Activated CD8-positive, alpha-beta memory T cell treated with anti-CD3 and anti-CD28 coated beads, Interleukin-2, amount 50 U/mL, for 4 hours (primary cell): ENCODE measurements around the gene SORT1.
"Not testable (repeated sequence)": the region's sequence is repeated elsewhere in the genome, so short reads cannot be mapped to it uniquely, and the experiment has no call there.

ENCODE experiments used
- DNase-seq: peaks from one replicate; pipeline ENCODE4 v3.0.0-alpha.2; 2020

Gene SORT1

DNA sequence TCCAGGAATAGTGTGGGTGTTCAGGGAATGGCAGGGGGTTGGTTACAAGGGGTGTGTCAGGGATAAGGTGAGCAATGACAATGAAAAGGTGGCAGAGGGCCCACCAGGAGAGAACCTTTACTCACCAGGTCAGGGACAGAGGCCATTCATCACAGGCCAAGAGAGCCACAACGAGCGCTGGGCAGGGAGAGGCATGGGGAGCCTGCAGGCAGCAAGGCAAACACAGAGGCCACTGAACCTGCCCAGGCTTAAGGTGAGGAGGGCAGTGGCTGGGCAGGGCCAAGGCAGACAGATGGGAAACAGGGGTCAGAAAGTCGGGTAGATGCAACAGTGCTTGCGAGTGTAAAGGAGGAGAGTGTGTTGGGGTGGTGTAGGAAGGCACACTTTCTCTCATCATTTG lies 62.6 kb downstream of the SORT1 start:
- no peak for DNase-seq

DNA sequence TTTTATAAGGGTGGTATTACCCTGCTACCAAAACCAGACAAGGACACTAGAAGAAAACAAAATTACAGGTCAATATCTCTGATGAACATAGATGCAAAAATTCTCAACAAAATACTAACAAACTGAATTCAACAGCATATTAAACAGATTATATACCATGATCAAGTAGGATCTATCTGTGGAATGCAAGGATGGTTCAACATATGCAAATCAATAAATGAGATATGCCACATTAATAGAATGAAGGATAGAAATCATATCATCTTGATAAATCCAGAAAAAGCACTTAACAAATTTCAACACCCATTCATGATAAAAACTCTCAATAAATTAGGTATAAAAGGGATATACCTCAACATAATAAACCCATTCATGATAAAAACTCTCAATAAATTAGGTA lies 66.6 kb downstream of the SORT1 start:
- no peak for DNase-seq

DNA sequence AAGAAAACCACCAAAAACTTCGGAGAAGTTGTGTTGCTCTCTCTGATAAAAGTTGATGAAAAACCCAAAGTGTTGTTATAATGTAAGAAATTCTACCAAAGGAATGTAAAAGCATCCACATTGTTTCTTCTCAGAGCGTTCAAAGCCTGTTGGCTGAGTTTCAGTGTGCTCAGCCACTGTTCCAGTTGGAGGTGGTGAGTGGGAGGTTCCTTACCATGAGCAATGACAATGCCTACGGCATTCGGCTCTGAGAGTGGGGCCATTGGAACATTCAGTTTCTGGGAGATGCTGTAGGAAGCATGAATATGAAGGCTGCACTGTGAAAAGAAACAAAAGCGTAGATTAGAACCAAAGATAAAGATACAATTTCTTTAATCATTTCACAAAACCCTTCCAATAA lies 70.4 kb downstream of the SORT1 start:
- no peak for DNase-seq

DNA sequence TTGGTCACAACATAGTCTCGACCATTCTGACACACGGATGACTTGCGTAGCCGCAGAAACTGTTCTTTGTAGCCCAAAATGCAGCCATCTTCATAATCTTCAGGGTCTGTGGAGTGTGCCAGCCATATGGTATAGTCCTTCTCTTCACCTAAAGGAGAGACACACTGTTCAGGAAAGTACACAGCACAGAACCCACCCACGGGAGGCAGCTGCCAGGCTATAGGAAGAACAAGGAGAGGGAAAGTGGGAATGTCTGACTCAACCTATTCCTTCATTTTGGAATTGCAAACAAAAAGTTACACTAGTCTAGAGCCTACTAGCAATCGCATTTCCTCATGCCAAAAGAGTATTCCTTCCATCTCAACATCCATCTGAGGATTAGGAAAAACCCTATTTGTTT lies 74.7 kb downstream of the SORT1 start:
- no peak for DNase-seq

DNA sequence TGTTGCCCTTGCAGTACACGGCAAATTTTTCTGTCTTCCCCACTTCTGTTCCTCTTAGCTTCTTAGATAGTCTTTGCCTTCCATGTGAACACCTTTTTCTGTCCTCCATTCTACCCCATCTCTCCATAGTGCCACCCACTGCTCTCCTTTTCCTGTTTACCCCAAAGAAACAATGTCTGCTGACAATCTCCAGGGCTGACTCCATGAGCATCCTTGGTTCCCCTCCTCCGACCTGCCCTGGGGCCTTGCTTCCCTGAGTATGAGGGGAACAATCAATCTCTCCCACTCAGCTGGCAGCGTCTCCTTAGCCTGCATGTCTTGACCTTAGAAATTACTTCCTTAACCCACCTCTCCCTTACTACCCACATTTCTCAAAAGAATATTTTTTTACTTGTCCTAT lies 78.6 kb downstream of the SORT1 start:
- no peak for DNase-seq

DNA sequence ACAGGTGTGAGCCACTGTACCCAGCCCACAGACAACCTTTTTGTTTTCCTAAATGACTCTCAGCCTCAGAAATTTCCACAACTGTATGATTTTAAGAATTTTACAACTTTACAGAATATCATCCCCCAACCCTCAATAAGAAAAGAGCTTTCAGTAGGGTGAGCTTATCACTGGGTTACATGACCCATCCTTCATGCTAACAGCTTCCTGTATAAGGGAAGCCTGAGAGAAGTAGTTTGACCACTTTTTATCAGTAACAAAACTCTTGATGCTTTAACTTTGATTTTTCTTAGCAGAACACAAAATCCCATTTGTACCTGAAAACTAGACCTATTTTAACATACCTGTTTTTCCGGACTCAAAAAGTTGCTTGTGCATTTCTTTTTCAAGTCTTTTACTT lies 81.2 kb downstream of the SORT1 start:
- no peak for DNase-seq

DNA sequence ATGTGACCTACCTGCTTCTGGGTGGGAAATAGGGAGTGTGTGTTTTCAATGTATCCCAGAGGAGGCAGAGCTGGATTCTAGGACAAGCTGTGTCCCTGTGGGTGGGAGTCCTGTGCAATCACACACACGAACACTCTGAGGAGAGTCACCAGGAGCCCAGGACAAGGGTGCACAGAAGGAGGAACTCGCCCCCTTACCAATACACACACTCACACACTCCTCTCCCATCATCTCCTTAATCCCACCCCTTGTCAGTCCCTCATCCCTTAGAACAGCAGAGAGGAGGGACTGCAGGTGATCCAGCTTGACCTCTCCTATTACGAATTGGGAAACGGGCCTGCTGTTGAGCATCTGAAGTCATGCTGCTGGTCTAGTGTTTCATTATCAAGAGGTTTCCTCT lies 82.4 kb downstream of the SORT1 start:
- no peak for DNase-seq

DNA sequence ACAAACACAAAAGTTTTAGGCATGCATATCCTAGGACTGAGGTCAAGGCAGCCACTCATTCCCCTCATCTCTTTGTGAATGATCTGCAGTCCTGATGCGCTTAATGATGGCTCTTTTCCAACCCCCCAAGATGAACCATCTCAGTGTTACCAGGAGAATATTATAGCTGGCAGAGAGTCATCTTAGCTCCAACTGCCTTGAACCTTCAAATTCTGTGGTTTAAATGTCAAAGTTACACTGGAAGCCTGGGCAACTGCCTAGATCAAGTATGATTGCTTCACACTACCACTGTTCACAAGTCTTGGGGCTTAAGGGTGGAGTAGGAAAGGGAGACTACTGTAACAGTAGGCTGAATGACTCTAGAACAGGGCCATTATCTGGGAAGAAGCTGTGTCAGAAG lies 82.9 kb downstream of the SORT1 start:
- DNase-seq: no peak

DNA sequence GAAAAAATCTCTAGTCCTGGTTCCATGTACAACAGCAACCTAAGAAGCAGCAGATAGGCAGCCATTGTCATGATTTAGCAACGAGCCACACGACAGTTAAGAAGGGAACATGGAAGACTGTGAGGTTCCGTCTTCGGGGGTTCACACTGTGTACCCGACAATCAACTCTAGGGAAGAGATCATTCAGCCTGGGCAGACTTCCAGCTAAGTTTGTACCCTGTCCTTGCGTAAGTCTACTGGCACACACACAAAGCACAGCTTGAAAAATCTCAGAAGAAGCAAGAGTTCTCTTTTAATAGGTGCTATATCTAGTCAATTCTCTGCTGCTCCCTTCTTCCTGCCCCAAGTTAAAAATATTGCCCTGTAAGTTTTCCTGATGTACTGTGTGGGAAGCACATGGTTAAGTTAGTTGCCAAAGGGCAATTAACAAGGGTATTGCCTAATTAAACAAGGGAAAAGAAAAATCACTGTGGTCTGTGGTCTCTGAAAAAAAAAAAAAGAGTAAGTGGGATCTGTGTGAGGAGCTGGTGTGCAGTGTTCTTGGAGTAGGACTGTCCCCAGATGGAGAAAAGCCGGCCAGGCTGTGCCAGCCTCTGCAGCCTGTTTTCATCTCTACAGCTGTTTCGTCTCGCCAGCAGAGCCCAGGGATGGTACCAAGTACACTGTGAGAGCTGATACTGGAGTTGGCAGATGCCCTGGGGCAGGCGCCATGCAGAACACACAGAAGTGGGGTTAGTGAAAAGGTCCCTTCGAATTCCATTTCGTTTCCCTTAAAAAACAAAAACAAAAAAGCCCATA lies 84.5 kb downstream of the SORT1 start:
- no peak for DNase-seq

DNA sequence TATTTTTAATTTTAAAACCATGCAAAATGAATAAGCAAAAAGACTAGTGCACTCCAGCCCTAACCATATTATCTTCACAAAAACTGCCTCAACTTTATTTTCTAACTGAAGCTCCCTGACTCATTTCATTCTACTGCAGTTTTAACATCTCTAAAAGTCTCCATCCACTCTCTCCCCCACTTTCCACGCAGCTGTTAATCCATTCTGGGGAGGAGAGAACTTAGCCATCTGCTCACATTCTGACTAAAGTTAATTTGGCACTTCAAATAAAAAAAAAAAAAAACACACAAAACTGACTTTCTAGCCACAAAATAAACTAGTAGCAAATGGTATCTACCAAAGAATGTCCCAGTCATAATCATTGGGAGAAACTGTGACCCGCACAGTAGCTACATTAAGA lies 85.5 kb downstream of the SORT1 start:
- no peak for DNase-seq

DNA sequence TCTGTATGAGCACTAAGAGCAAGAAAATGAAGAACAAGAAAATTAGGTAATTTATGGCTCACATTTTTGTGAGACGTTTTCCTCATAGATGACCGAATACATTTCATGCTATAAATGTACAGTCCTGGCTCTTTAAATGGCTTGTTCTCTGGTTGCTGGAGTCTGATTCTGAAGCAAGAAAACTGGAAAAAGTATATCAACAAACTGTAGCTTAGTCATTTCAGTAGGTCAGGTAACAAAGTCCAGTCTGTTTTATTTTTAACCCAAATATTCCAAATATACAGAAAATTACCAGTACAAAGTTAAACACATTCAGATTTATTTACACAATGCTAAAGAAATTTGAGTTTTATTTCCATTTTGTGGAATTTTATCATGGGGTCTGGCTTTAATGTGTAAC lies 88.4 kb downstream of the SORT1 start:
- no peak for DNase-seq

DNA sequence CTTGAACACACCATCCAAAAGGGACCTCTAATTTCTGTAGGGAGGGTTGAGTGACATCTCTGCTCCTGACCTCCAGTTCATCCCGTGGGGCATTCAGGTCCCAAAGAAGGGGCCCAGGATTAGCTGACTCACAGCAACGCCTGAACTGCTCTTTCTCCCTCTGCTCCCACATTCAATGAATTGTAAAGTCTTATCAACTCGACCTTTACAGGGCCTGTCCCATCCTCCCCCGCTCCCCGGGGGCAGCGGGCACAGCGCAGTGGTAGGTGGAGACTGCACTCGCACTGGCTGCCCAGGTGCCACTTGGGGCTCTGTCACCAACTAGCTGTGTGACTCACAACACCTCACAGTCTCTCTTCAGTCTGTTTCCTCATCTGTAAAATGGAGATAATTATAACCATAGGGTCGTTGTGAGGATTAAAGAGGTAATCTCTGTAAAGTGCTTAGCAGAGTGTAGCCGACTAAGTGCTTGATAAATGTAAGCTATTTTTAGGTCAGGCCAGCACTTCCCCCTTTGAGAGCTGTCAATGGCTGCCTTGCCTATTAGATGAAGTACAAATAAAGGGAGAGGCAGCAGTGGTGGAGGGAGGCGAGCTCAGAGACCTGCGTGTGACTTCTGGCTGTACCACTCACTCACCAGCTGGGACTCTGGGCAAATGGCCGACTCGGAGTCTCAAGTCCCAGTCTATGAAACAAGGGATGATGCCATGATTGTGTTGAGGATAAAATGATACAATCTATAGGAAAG lies 90.3 kb downstream of the SORT1 start:
- DNase-seq: no peak

DNA sequence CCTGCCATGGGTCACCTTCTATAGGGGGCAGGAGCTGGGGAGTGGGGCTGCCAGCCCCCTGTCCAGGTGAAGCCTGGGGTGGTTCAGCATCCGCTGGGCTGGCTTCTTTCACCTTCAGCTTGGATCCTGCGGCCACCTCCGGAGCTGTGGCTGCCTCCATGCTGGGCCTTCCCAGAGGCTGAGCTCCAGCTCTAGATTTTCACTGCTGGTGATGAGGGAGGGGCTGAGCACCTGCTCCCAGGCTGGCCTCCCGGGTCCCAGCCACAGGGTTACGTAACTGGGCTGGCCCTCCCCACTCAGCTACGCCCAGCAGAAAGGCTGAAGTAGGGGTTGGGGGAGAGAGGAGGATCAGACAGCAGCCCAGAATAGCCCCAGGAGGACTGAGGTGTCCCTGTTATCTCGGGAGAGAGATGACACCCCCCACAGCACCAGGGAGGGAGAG lies 90.9 kb downstream of the SORT1 start, which contains the start of gene MYBPHL:
MYBPHL (minus strand) TSS at position 180 of the 442 bp plus-strand sequence; CDS start at position 160, 20 bp downstream.
- DNase-seq: no peak

DNA sequence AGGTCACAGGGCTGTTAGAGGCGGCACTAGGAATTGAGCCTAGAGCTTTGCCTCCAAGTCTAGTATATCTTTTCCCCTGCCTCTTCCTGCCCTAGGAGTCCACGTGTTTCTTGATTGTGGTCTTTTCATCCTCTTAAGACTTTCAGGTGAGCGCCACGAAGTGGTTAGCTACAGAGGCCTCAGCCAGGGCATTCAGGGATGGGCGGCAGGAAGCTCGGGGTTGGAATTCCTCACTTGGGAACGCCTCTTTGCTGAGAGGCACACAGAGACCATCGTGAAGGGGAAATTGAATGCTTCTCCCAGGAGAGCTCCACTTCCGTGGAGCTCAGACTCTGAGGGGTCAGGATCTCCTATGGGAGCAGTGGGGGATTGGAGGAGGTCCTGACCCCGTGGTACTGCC lies 91.7 kb downstream of the SORT1 start:
- DNase-seq: not testable (repeated sequence)

DNA sequence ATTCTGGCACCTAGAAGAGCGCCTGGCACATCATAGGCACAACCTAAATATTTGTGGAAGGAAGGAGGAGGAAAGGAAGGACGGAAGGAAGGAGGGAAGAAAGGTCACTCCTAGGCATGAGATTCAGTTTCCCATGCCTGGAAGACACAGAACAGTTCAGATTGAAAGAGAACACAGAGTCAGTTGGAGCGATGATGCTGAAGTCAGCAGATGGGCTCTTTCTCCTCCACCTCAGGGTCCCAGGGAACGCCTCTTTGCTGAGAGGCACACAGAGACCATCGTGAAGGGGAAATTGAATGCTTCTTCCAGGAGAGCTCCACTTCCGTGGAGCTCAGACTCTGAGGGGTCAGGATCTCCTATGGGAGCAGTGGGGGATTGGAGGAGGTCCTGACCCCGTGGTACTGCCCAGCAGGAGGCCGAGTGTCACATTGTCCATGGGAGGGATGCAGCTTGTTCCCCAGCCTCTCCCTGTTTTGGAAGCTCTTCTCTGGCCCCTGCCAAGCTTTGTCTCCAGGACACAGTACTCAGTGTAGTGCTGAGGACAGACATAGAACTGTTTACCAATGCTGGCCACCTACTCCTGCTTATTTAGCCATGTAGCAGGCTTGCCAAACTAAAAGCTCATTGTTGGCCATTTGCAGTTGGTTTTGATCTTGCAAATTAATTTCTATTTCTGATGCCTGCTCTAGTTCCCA lies 93.3 kb downstream of the SORT1 start:
- no peak for DNase-seq

DNA sequence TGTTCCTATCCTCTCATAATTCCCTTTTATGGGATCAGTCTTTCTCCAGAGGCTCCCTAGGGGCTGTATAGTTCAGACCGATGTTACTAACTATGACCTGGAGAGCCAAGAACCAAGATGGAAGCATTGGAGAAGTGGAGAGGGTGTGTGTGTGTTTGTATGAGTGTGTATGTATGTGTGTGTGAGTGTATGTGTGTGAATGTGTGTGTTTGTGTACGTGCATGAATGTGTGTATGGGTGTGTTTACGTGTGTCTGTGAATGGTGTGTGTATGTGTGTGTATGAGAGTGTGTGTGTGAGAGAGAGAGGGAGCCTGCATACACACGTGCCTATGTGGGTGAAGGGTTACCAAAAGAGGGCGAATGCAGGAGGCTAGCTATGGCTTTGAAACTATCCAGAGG lies 95.8 kb downstream of the SORT1 start:
- DNase-seq: no peak

DNA sequence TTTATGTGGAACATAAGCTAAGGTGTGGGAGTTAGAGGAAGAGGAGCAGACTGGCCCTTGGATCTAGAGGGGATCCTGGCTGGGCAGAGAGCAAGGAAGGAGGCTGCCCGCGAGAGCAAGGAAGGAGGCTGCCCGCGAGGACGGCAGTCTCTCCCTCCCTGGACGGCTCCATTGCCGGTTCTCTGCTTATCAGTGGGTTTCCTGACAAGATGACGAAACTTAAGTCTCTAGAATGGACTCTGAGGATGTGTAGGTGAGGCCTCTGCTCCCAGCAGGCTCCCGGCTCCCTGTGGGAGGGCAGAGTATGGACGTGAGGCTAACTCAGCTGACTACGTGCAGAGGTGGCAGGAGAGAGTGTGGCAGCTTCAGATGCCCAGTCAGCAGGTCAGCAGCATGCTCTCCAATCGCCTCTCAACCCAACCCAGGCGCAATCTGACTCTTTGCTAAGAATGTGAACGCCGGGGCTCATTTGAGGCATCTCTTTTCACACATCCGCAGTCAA lies 97.0 kb downstream of the SORT1 start:
- DNase-seq: no peak

DNA sequence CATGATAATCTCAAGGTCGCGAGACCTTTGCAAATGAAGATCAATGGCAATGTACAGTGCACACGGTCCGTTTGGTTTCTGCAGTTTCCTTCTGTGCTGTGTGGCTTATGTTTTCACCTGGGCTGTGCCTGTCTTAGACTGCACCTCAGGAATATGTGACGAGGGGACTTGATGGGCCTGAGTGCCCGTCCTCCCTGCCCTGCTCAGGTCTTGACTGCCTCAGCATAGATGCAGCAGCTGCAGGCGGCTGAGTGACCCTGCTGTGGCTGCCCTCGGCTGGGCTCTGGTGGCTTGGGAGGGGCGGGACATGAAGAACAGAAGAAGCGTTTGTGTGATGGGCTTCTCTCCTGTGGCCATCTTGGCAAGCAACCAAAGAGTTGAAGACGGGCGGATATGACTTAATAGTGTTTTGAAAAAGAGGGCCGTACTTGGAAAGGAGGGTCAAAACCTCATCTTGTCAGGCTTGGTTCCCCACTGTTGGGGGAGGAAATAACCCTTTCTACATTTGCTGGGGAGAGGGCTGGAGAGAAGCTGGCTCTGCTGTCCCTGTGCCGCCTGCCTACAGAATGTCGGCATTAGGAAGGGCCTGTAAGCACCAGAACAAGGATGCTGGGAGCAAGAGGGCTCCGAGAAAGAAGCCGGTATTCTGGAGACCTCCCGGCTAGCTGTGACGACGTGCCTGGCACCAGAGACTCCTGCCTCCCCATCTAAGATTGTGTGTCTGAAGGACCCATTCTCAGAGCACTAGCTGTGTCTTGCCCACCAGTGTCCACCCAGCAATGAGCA lies 98.0 kb downstream of the SORT1 start:
- DNase-seq: no peak

DNA sequence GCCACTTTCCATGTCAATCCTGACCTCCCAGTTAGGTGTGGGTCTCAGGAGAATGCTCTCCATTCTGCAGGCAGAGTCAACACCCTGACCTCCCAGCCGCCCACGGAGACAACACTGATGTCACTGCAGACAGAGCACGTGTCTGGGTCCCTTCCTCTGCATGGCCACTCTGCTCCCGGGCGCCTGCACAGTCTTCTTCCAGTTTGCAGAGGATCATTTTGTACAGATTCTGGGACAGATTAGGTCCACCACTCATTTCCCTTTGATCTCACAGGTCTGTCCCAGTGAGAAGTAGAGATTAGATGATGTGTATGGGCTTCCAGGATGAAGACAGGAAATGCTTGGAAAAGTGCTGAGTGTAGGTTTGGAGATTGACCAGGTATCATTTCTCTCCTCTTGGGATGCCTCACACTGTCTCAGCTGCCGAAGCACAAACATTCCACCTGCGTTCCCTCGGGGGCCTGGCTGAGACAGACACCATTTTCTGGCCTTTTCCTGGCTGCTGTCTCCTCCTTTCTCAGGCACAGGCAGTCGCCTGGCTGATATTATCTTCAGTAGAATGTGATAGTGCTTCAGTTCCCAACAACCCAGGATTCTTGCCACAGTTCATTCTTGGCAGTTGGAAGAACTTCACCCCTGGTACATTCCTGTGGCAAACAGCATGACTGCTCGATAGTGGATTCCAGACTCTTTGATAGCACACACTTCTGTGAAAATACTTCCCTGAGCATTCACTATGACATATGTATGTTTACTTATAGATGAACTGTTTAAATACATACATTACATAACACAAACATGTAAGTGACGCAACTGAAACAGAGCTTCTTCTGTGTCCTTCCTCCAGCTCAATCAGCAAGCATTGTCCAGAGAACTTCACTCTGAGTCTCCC lies 98.8 kb downstream of the SORT1 start:
- no peak for DNase-seq

DNA sequence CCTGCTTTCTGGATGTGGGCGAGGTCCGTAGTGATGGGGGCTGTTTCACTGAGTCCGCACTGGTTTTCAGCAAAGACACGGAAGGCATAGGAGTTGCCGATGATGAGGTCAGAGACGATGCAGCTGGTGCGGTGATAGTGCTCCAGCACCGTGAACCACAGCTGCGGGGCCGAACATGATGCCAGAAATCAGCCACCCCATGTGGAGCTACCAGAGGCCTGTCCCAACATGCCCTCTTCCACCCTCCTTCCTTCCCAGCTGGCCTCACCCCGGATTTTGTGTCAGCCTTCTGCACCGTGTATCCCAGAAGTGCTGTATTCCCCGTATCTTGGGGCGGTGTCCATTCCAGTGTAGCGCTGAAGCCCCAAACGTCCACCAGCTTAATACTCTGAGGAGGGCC lies 100.9 kb downstream of the SORT1 start:
- DNase-seq: no peak

DNA sequence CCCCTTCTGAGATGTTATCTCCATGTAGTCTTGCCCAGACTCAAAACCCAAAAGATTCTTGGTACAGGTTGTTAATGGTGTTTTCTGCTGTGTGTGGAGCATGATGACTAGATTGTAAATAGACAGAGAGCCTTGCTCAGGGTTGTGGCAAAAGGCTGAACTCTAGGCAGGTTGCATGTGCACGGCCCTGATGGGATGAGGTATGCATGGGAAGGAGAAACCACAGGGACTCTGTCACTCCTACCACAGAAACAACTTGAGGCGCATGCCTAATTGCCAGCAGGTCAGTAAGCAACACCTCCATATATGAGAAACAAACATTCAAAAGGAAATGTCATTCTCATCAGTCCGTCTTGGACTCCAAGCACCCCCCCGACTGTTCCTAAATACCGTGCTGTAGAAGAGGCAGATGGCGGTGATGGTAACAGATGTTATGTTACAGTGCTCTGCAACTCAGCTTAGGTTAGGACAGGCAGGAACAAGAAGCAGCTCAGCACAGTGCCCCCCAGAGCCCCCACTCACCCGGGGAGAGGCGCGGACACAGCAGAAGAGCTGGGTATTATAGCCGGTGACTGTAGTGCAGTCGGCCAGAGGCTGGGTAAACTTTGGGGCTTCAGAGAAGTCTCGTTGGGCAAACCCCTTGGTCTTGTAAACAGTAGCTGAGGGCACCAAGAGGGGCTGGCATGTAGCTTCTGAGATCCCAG lies 101.9 kb downstream of the SORT1 start:
- DNase-seq: no peak
